Right kidney (tissue), 1 donor: ENCODE results near the gene XRRA1.

ENCODE experiments used
- DNase-seq: peaks from one replicate; pipeline ENCODE4 v3.0.0-alpha.2; 2016

XRRA1 gene

GRCh38 chr11:74952752-74953151 is 3.9 kb upstream of the XRRA1 start:
- DNase-seq, result no peak

DNA sequence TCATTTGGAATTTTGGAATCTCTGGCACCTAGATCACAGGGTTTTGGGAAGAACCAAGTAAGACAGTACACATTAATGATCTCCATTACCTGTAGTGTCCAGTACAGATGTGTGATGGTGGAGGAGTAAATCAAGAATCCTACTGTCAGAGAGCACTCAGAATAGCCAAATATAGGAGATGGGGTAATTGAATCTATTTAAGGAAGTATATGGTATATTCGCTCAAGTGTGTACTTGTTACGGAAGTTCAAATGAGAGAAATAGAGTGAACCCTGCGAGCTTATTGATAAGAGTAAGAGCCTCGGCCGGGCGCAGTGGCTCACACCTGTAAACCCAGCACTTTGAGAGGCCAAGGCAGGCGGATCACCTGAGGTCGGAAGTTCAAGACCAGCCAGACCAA is 2.3 kb upstream of the XRRA1 start:
- DNase-seq, result no peak

- DNase-seq, result no peak
Measured at GRCh38 chr11:74950374-74950969, 1.6 kb upstream of the XRRA1 start.

DNA sequence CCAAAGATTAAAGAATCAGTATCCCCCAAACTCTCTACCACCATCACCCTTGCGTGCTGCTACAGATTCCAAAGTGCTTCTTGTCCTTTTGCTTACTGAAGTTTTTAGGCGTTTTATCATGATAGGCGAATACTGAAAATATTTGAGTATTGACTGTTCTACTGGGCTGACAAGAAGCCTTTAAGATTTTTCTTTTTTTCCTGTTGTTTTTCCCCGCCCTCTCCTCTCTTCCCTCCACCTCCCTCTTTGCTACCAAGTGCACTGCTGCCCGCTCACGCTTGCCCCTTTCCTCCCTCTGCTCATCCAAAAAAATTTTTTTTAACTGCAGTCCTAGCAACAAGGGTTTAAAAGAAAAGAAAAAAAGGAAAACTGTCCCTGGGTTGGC is 854 bp upstream of the XRRA1 start:
- no peak for DNase-seq

- no peak for DNase-seq
Measured at GRCh38 chr11:74948546-74948897, 369 bp downstream of the XRRA1 start.

DNA sequence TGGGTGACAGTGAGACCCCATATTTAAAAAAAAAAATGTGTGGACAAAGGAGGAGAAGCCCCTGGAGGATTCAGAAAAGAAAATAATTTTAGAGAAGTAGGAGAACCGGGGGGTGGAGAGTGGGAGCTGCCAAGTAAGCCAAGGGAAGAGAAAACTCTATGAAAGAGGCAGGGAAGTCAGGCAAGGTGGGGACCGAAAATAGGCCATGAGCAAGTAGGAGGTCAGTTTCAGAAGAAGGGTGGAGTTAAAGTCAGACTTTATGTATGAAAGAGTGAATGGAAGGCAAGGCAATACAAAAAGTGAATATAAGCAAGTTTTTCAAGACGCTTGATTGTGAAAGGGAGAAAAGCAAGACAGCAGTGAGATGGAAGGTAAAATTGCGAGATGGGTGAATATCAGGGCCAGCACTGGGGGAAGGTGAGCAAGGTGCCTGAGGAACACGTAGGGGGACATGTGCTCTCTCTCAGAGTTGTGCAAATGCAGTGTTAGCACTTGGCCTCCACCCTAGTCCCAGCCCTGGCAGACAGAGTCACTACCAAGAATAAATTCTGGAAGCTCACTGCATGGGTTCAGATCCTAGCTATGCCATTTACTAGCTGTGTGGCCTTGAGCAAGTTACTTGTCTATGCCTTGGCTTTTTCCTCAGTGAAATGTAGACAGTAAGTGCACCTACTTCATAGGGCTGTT is 6.7 kb downstream of the XRRA1 start:
- no peak for DNase-seq

DNA sequence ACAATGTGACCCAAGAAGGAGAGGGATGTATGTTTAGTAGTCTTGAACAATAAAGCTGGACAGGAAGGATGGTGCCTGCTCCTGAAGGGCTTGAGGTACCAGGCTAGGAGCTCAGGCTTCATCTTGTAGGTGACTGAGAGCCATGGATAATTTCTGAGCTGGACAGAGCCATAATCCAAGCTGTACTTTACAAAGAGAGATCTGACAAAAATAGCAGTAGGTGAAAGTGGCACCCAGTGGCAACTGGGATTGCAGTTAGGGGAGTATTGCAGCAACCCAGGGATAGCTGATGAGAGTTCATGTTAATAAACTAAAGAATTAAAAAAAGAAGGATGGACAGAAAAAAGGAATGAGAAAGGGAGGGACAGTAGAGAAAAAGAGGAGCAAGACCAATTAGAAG is 7.4 kb downstream of the XRRA1 start:
- no peak for DNase-seq

DNA sequence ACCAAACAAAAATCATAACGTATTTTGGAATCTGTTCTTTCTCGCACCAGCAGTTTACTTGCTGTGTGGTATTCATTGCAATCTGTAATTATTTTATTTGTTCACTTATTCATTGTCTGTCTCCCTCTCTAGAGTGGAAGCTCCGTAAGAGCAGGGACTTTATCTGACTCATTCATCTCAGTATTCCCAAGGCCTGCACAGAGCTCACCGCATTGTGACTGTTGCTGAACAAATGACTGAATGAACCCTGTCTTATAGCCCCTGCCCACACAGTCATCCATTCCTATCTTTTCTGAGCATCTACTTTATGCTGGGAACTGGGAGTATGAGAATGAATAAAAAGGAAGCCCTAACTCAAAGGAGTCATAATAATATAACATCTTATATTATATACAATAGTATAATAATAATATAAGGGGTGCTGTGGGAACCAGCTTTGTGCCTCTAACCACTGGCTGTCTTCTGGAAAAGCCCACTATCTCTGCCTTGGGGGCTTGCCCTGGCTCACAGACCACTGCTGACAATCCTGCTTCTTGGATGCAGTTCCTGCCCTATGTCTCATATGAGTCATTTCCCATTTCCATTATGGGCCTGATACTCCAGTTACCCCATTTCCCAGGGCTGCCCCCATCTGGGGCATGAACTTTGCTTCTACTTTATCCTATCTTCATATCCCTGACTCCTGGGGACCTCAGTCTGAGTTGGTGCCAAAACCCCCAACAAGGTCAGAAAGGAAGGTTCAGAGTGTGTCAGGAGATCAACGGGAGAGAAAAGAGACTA is 11.0 kb downstream of the XRRA1 start:
- no peak for DNase-seq

DNA sequence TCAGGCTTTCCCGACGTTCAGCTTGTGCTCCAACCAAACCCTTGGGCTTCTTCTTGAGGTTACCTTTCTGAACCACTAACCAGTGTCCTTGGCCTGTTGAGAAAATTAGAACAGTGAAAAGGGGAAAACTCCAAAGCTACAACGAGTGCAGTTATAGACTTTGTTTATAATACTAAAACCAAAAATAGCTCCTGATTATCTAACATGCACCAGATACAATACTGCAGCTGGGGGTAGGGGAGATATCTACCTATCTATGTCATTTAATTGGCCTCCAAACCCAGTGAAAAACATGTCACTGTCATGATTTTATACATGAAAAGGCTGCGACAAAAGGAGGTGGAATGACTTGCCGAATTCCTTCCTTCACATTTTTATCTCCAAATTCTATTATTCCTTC is 11.9 kb downstream of the XRRA1 start:
- DNase-seq, result no peak

GRCh38 chr11:74936087-74936486 is 12.8 kb downstream of the XRRA1 start:
- DNase-seq, result no peak

GRCh38 chr11:74935285-74935684 is 13.6 kb downstream of the XRRA1 start:
- no peak for DNase-seq

GRCh38 chr11:74933765-74934164 is 15.1 kb downstream of the XRRA1 start:
- DNase-seq, result no peak

- DNase-seq, result no peak
Measured at GRCh38 chr11:74932797-74933196, 16.1 kb downstream of the XRRA1 start.

- DNase-seq, result no peak
Measured at GRCh38 chr11:74932169-74932568, 16.7 kb downstream of the XRRA1 start.

DNA sequence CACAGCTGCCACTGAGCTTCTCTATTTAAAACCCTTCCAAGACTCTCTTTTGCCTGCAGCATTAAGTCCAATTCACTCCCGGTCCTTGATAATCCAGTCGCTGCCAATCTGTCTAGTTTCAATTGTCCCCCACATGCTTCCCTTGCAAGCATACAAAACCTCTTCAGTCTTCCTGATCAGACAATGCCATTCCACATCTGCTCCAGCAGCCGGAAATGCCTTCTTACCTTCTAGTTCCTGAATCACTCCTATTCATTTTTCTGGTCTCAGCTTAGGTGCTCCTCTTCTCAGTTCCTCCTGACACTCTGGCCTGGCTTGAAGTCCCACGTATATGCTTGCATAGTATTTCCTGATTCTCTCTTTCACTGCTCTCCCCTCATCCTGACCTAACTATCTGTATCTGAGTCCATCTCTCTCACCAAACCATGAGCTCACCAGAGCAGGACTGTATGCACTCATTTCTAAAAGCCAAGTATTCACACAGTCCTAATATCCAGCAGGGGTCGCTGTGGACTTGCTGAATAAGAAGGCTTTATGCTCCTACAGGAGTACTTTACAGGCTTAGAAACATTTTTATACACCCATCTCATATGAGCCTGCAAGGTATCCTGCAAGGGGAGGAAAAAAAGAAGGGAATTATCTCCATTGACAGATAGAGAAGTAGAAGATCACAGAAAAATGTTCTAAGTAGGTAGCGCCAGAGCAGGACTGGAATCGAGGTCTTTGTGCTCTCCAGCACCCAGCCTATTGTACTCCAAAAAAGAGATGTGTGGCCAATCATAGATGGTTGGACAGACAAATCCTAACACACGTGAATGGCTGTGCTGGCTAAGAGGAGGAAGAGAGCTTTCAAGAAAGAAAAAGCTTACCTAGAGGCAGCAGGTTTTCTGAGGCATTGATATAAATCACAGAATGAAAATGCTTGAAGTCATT is 19.2 kb downstream of the XRRA1 start:
- peak; percentile 30 for DNase-seq

GRCh38 chr11:74927496-74927895 is 21.4 kb downstream of the XRRA1 start:
- no peak for DNase-seq

DNA sequence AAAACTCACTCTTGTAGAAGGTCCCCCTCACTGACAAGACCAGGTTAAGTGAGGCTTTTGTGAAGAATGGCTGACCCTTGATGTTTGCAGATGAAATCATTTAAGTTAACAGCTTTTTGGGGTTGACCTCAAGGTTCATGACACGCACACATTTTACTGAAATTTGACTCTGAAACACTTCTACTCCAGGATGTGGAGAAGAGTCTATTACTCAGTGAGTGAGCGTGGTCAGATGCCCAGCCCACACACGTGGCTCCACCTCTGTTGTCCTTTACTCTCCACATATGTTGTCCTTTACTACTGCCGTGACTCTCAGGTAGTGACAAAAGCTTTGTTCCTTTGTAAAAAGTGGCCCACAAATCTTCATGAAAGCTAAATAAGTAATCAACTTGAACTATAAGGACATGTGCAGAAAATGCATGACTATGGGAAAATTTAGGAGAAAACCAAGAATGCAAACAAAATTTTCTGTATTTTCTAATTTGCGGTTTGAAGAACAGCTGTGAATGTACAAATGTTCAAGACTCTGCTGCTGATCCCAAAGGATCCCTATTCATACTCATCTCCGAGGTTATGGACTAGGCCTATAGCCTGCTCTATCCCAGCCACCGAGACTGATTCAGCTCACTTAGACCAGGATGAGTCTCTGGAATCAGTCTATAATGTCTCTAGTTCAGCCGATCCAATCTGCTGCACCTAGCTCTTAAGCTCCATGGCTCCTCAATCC is 22.4 kb downstream of the XRRA1 start:
- no peak for DNase-seq

DNA sequence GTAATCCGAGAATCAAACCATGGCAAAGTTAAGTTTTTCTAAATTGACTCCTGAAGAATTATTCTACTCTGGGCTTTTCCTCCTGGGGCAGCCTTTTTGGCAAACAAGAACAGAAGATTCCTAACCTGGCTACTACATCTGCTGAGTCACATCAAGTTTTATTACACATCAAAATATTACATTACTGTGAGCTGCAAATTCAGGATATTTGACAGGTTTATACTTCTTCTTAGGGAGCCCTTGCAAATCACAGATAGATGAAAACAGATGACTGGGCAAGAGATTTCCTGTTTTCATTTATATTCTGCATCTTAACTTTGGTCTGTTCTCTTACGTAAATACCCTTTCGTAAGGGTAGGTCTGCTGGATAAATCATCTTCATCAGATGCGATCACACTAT is 23.6 kb downstream of the XRRA1 start:
- DNase-seq, result no peak

- DNase-seq, result no peak
Measured at GRCh38 chr11:74923125-74923524, 25.8 kb downstream of the XRRA1 start.

DNA sequence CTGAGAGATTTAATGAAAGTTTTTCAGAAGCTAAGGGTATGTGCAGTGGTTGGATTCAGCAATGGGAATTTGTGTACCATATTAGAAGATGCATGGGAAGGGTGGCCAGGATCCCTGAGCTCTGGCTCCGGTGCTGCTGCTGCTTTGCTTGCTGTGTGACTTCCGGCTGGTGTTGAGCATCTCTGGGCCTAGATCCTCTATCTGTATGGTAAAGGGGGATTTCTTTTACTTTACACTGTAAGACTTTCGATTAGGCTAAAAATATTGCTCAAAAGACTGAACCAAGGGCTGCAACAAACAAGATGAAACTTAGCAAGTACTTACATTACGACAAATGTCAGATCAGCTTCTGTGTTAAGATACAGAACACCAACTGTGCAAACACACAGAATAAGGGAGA is 39.1 kb downstream of the XRRA1 start:
- no peak for DNase-seq

- no peak for DNase-seq
Measured at GRCh38 chr11:74909385-74909784, 39.5 kb downstream of the XRRA1 start.

DNA sequence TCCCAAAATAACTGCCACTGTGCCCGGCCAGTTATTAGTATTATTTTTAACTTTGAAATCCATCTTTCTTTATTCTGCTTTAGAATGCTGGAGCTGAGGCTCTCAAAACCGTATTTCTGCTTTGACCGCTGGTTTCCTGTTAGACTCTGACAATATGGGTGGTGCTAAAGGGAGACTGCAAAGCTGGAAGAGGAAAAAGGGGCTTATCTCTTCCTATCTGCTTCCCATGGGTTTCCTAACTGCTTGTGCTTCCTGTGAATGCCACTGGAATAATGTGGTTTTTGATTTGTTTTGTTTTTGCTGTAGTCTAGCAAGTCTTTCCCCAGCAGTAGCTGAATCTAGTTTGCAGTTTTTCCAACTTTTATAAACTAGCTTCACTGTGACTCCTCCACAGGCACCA is 43.6 kb downstream of the XRRA1 start:
- no peak for DNase-seq
